Left hindlimb (tissue), 1 donor: Measurements from ENCODE around the gene GPX2.
"Not testable (repeated sequence)": the region's sequence is repeated elsewhere in the genome, so short reads cannot be mapped to it uniquely, and the experiment has no call there.

Experiments used
- DNase-seq: peaks from one replicate; pipeline ENCODE4 v3.0.0-alpha.2; 2018

The GPX2 gene

GRCh38 chr14:64938972-64939816, 3.4 kb downstream of the GPX2 start:
- no peak for DNase-seq

GRCh38 chr14:64937821-64938193, 4.7 kb downstream of the GPX2 start:
- no peak for DNase-seq

- DNase-seq, result no peak
Observed at GRCh38 chr14:64937171-64937820, 5.2 kb downstream of the GPX2 start.

- no peak for DNase-seq
Observed at GRCh38 chr14:64935508-64935907, 7.0 kb downstream of the GPX2 start.

- DNase-seq, result no peak
Observed at GRCh38 chr14:64934338-64934929, 8.1 kb downstream of the GPX2 start.

- DNase-seq, result no peak
Observed at GRCh38 chr14:64932231-64932630, 10.3 kb downstream of the GPX2 start.

GRCh38 chr14:64931123-64931522, 11.4 kb downstream of the GPX2 start:
- DNase-seq, result no peak

GRCh38 chr14:64930085-64930843, 12.3 kb downstream of the GPX2 start:
- no peak for DNase-seq

- no peak for DNase-seq
Observed at GRCh38 chr14:64929014-64929359, 13.6 kb downstream of the GPX2 start.

- DNase-seq, result no peak
Observed at GRCh38 chr14:64928239-64929013, 14.1 kb downstream of the GPX2 start.

- no peak for DNase-seq
Observed at GRCh38 chr14:64927031-64927430, 15.5 kb downstream of the GPX2 start.

- no peak for DNase-seq
Observed at GRCh38 chr14:64926398-64926995, 16.0 kb downstream of the GPX2 start.

GRCh38 chr14:64923015-64923414, 19.5 kb downstream of the GPX2 start:
- no peak for DNase-seq

GRCh38 chr14:64920465-64920864, 22.1 kb downstream of the GPX2 start:
- DNase-seq, result no peak

- no peak for DNase-seq
Observed at GRCh38 chr14:64919618-64920017, 22.9 kb downstream of the GPX2 start.

- DNase-seq, result no peak
Observed at GRCh38 chr14:64919215-64919614, 23.3 kb downstream of the GPX2 start.

- no peak for DNase-seq
Observed at GRCh38 chr14:64918216-64918615, 24.3 kb downstream of the GPX2 start.

GRCh38 chr14:64915797-64916196, 26.7 kb downstream of the GPX2 start:
- DNase-seq, result no peak

GRCh38 chr14:64915029-64915424, 27.5 kb downstream of the GPX2 start:
- no peak for DNase-seq

- peak; percentile 98 for DNase-seq
Observed at GRCh38 chr14:64914237-64915028, 28.1 kb downstream of the GPX2 start, which contains the start of gene CHURC1. Gene CHURC1, plus strand, starts transcription at chr14:64914455. Its CDS starts 41 bp downstream, at chr14:64914496.

- DNase-seq, result not testable (repeated sequence)
Observed at GRCh38 chr14:64913477-64913876, 29.1 kb downstream of the GPX2 start.
